HG02798 (cell line): Measurements from ENCODE around the gene INPP5J.

Experiments used
- ATAC-seq: cut with Tn5 transposase; IDR thresholded peaks from one replicate; pipeline ENCODE4 v1.9.1; 2021; ENCODE audit warnings: mild to moderate bottlenecking; ENCODE audit not compliant: unreplicated experiment, poor library complexity

The INPP5J gene

DNA sequence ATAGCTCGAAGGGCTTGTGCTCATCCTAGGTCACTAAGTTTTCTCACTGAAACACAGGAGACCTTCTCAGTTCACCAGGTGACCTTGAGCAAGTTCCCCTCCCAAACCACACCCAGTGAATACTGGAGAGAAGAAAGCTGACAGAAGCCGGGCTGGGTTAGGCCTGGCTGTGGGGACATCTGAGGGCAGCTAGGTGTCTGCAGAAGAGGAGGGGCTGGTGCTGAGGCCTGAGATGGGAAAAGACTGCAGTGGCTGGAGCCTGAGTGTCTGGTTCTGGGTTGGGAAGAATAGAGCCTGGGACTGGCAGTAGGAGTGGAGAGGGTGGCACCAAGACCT lies 602 bp upstream of the INPP5J start:
- ATAC-seq: no peak

DNA sequence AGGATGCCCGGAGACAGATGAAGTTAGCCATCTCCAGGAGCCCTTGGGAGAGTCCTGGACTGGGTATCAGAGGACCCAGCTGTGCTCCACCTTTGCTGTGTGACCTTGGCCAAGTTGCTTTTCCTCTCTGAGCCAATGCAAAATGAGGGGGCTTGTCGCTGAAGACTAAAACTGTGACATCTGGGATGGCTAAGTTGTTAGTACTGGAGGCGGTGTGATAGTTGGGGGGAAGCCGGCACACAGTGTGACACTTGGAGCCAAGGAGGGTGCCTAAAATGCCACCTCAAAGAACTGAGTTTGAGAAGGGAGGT lies 481 bp downstream of the INPP5J start:
- no peak for ATAC-seq

DNA sequence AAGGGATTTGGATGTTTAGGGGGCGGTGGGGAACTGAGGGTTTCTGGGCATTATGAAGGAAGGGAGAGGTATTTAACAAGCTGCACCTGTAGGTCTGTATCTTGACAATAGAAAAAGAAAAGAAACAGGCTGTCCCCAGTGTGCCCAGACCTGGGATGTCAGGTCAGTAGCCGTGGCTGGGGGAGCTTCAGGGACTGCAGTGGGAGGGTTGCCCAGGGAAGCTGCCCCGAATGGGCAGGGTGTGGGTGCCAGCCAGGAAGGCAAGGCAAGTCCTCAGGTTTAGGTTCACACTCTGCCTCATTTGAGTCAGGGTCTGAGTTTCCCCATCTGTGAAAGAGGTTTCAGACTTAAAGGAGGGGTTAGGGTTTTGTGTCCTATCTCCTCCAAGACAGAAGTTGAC lies 1.5 kb downstream of the INPP5J start:
- no peak for ATAC-seq

DNA sequence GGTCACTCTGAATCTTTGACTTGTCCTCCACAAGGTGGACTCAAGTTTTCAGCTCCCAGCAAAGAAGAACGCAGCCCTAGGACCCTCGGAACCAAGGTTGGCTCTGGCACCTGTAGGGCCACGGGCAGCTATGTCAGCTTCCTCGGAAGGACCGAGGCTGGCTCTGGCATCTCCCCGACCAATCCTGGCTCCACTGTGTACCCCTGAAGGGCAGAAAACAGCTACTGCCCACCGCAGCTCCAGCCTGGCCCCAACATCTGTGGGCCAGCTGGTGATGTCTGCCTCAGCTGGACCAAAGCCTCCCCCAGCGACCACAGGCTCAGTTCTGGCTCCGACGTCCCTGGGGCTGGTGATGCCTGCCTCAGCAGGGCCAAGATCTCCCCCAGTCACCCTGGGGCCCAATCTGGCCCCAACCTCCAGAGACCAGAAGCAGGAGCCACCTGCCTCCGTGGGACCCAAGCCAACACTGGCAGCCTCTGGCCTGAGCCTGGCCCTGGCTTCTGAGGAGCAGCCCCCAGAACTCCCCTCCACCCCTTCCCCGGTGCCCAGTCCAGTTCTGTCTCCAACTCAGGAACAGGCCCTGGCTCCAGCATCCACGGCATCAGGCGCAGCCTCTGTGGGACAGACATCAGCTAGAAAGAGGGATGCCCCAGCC lies 2.2 kb downstream of the INPP5J start:
- ATAC-seq: no peak

DNA sequence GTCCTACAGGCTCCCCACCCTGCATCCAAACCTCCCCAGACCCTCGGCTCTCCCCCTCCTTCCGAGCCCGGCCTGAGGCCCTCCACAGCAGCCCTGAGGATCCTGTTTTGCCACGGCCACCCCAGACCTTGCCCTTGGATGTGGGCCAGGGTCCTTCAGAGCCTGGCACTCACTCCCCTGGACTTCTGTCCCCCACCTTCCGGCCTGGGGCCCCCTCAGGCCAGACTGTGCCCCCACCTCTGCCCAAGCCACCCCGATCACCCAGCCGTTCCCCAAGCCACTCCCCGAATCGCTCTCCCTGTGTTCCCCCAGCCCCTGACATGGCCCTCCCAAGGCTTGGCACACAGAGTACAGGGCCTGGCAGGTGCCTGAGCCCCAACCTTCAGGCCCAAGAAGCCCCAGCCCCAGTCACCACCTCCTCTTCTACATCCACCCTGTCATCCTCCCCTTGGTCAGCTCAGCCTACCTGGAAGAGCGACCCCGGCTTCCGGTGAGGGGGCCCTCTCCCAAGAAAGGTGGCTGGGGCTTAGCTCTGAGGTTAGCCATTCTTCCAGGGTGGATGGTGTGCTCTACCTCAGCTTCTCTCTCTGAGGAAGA lies 2.9 kb downstream of the INPP5J start:
- ATAC-seq: no peak

DNA sequence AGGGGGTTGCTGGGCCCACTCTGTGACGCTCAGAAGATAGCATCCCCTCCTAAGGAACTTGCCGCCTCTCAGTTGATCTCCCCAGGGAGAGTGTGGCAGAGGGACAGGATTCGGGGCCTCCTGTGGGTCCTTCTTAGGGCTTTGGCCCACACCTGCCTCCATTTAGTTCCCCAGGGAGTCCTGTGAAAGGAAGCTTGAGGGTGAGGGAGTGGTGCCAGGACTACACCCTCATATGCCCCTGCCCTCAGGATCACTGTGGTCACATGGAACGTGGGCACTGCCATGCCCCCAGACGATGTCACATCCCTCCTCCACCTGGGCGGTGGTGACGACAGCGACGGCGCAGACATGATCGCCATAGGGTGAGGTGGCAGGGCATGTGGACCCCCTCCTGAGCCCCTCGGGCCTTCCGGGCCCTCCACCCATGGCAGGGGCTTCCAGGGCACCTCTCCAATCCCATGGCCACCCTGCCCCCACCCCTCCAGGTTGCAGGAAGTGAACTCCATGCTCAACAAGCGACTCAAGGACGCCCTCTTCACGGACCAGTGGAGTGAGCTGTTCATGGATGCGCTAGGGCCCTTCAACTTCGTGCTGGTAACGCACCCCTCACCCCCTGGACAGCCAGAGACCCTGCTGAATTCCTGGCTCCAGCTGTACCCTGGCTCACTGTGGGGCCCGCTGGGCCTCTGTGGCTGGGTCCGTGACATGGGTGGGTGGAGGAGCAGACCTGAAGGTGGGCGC lies 3.5 kb downstream of the INPP5J start:
- no peak for ATAC-seq

DNA sequence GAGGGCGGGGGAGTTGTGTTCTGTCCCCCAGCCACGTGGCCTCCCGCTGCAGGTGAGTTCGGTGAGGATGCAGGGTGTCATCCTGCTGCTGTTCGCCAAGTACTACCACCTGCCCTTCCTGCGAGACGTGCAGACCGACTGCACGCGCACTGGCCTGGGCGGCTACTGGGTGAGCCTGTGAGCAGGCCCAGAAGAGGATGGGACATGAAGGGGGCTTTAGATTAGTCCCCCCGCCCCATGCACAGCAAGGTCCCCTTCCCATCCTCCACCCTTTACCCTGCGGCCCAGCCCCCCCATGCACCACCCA lies 4.1 kb downstream of the INPP5J start:
- no peak for ATAC-seq

DNA sequence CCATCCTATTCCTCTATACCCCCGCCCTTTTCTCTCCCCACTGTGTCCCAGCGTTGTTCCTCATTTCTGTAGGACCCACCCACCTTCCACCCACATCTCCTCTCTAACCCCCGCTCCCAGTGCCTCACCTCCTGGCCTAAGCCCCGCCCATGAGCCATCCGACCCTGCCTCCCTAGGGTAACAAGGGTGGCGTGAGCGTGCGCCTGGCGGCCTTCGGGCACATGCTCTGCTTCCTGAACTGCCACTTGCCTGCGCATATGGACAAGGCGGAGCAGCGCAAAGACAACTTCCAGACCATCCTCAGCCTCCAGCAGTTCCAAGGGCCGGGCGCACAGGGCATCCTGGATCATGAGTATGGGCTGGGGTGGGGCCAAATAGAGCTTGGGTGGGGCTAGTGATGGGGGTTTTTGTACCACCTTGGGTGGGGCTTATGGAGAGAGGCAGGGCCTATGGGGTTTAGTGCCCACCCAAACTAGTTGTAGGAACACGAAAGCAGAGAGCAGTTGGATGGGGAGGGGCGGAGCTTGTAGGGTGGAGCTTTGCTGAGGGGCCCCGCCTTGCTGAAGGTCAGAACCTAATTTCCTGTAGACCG lies 4.5 kb downstream of the INPP5J start:
- ATAC-seq: no peak

DNA sequence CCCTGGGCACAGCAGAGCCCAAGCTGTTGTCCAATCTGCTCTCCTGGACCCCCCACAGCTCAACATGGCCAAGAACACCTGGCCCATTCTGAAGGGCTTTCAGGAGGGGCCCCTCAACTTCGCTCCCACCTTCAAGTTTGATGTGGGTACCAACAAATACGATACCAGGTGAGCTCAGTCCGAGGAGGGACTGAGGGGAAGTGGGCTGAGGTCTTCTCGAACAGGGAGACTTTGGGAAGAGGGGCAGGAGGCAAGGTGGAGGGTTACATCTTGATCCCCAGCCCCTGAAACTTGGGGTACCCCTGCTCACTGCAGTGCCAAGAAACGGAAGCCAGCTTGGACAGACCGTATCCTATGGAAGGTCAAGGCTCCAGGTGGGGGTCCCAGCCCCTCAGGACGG lies 5.4 kb downstream of the INPP5J start:
- no peak for ATAC-seq

DNA sequence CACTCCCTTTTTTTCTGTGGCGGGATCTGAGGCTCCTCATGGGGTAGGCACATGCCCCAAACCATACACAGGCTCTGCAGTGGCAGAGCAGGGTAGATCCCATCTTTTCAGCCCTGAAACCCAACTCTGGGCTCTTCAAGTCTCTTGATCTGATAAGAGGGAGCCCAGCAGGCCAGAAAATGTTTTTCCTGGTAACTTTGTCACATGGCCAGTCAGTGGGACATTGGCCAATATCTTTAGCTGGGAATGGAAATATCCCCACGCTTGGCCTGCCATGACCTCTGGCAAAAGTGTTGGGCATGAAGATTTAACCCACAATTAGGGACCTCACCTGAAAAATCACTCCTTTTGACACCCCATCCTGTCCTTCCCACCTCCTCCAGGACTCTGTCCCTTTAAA lies 8.1 kb downstream of the INPP5J start:
- ATAC-seq: no peak

DNA sequence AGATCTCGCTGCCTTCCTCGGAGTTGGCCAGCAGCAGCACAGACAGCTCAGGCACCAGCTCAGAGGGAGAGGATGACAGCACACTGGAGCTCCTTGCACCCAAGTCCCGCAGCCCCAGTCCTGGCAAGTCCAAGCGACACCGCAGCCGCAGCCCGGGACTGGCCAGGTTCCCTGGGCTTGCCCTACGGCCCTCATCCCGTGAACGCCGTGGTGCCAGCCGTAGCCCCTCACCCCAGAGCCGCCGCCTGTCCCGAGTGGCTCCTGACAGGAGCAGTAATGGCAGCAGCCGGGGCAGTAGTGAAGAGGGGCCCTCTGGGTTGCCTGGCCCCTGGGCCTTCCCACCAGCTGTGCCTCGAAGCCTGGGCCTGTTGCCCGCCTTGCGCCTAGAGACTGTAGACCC lies 11.1 kb downstream of the INPP5J start:
- ATAC-seq: no peak

DNA sequence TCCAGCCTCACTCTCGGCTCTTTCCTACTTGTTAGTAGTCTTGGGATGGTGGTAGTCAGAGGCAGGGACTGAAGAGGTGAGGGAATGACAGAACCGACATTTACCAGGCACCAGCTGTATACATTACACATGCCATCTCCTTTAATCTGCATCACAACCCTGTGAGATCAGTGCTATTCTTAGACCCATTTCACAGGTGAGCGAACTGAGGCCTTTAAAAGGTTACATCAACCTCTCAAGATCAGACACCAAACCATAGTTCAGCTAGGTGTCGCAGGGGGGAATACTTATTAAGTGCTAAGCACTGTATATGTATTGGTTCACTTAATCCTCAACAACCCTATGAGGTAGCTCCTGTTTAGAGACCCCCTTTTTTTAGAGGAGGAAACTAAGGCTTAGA lies 11.9 kb downstream of the INPP5J start:
- no peak for ATAC-seq

DNA sequence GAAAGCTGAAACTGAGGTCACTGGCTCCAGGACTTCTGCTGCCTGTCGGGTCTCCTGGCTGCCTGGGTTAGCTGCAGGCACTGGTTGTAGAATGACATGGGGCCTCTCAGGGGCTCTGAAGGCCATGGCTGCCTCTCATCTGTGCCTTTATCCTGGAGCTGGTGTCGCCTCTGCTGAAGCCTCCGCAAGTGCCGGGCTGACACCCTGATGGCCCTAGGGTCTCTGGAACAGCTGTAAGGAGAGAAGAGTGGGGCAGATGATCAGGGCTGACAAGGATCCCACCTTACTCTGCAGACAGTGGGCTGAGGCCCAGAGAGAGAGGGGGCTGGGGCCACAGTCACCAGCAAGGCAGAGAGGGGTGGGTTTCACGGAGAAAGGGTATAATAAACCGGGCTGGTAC lies 12.9 kb downstream of the INPP5J start:
- no peak for ATAC-seq

DNA sequence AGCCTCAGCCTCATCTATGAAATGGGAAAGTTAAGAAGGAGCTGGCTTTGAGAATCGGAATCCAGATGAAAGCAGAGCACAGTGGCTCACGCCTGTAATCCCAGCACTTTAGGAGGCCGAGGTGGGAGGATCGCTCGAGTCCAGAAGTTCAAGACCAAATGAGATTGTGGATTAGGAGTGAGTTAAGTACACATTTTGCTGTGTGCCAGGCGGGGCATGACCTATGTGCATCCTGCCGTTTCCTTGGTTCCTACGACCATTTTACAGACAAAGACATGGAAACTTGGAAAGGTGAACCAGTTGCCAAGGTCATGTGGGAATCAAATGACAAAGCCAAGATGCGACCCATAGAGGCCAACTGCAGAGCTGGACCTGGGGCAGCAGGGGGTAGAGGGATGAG lies 13.4 kb downstream of the INPP5J start:
- ATAC-seq: no peak

DNA sequence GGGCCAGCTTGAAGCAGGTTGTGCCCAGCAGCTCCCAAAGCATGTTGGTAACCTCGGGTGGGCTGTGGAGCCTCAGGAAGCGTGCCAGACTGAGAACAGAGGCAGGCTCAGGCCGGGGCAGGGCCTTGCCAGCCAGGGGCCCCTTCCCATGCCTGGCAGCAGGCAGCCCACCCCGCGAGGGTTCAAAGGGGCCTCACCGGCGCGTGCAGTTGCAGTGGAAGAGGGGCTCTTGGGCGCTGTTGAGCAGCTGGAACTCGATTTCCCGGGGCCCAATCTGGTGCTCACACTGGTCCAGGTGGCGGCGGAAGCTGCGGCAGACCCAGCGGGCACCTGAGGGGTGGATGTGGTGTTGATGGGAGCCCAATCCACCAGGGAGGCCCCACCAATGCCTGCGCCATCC lies 13.9 kb downstream of the INPP5J start:
- ATAC-seq: no peak

DNA sequence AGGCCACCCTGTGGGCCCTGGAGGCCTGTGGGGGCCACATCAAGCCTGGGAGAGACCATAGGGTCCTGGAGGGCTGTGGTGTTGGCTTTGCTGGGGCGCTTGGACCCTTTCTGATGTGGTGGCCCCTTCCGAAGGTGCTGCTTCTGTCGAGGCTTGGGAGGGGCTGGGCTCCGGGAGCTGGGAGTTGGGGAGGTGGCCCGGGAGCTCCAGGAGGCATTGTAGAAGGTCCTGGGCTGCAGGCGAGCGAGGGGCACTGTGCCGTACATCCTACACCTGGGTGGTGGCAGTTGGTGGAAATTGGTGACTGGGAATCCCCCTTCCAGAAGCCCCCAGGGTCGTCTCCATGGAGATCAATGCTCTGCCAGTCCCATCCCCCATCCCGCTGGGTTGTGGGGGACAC lies 15.0 kb downstream of the INPP5J start:
- ATAC-seq: no peak

DNA sequence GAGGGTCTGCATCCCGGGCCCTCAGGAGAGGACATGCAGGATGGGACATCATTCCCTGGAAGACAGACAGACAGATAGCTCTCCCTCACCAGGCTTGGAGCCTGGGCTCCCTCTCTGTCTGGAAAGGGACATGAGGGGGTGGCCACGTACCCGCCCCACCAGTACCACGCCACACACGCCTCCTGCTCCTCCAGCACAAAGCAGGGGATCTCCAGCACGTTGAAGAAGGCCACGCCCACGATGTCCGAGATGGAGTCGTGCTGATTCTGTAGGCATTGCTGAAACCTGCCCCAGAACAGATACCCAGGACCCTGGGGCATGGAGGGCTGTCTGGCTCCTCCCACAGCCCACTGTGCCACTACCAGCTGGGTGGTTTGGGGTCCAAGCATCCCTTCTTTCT lies 15.4 kb downstream of the INPP5J start:
- ATAC-seq: no peak

DNA sequence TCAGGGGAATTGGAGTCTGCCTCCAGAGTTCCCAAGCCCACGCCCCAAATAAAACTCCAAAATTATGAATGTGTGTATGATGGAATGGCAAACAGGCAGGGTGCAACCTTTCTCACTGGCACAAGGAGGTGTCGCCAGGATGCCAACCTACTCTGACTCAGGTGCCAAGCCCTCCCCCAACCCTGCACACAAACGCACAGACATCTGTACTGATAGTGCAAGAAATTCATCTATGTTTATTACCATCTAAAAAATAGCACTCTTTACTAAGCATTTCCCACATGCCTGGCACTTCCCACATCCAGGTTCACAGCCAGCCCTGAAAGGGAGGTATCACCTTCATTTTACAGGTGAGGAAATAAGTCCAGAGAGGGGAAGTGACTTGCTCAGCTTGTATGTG lies 16.3 kb downstream of the INPP5J start:
- no peak for ATAC-seq

DNA sequence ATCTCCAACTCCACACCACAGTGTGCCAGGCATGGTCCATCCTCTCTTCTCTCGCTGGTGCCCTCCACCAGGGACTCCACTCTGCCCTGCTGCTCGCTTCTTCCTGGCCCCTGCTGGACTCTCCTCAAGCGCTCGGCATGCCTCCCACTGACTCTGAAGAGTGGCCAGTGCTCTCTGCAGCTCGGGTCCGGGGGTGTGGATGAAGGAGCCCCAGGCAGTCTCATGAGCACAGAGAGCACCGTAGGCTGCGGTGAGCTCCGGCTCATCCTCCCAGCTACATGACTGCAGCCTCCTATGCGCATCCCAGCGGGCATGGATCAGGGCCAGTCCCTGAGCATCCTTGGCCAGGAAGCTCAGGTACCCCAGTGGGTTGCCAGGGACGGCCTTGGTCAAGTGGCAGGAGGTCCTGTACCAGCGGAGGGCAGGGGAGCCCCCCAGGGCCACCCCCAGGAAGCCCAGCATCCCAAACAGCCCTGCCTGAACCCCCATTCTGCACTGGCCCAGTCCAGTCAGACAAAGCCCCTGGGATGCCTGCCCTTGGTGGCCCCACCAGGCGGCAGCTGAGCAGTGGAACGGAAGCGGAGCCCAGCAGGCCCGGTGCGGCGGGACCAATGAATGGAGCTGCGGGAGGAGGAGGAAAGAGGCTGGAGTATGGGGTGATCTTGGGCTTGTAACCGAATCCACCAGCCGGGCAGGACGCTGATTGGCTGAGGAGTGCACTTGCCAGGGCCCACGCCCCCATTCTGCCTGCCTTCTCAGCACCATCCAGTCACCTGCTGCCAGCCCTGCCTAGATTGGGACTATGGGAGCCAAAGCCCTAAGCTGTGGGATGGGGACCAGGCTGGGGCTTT lies 17.3 kb downstream of the INPP5J start, which contains the start of gene PLA2G3:
Gene PLA2G3 (minus strand): TSS at position 643 of the 851 bp plus-strand sequence. CDS start 154 bp downstream, at position 489.
- no peak for ATAC-seq

DNA sequence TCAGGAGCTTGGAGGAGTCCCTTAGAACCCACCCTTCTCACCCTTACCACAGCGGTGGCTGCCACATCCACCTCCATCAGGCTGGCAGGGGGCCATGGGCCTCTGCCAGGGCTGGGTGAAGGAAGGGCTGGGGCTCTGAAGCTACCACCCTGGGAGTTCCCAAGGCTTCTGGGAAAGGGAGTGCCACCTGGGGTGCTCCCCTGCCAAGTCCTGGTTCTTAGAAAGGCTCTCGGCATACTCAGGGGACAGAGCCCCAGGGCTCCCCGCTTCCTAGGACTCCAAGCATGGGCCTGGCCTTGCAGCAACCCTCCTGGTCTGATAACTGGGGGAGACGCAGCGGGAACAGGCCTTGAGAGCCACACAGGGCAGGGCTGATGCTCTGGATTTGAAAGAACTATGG lies 18.0 kb downstream of the INPP5J start:
- ATAC-seq: no peak

DNA sequence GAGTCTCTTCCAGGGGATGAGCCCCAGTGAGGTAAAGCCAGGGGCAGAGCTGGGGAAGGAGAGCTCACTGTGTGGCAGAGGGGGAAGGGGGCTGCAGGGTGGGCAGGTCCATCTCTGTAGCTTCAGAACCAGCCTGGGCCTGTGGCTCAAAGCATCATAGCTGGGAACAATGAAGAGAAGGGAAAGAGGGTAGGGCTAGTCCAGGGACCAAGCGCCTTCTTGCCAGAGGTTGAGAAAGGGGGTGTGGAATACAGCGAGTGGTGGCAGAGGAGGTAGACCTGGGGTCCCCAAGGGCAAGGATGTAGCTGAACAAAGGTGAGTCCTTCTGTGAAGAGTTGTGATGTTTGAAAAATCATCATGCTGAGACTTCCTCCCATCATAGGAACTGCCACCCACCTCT lies 18.8 kb downstream of the INPP5J start:
- ATAC-seq: no peak
